Neural cell (in vitro differentiated cells): Measurements from ENCODE around the gene SRSF1. TPM values are rescaled to one million over a fixed set of nuclear protein-coding genes. Genes with fewer than 3 reads are reported as not detected.

Experiments used
- H2AFZ ChIP-seq: fragments of 200-600, 300-800 bp; sonication (generic), shearing (Covaris generic); 2 replicates; pipeline ENCODE4 v1.6.0; 2014; ENCODE audit warnings: low read depth, mild to moderate bottlenecking, antibody characterized with exemption, low read length, moderate library complexity
- H3F3A ChIP-seq: fragments of 200-600 bp; shearing (Covaris generic); 2 replicates; pipeline ENCODE4 v1.6.1; 2016; ENCODE audit warnings: mild to moderate bottlenecking, moderate library complexity, mixed read lengths, antibody characterized with exemption, low read length; ENCODE audit not compliant: insufficient read depth, poor library complexity, severe bottlenecking
- H3K27ac ChIP-seq: fragments of 200-600, 300-800 bp; sonication (generic), shearing (Covaris generic); 2 replicates; pipeline ENCODE4 v1.5.1; 2014; ENCODE audit warnings: mild to moderate bottlenecking, low read length, moderate library complexity
- H3K27me3 ChIP-seq: fragments of 300-800, 200-600 bp; sonication (generic), shearing (Covaris generic); 2 replicates; pipeline ENCODE4 v1.6.0; 2014; ENCODE audit warnings: mild to moderate bottlenecking, low read depth, low read length, moderate library complexity; ENCODE audit not compliant: insufficient read depth
- H3K36me3 ChIP-seq: fragments of 300-800, 200-600 bp; sonication (generic), shearing (Covaris generic); 2 replicates; pipeline ENCODE4 v1.5.1; 2014; ENCODE audit warnings: mild to moderate bottlenecking, antibody characterized with exemption, low read length, moderate library complexity; ENCODE audit not compliant: insufficient read depth
- H3K4me2 ChIP-seq: fragments of 300-800, 200-600 bp; sonication (generic), shearing (Covaris generic); 2 replicates; pipeline ENCODE4 v1.6.0; 2014; ENCODE audit warnings: mild to moderate bottlenecking, low read length
- H3K4me3 ChIP-seq: fragments of 300-800, 200-600 bp; sonication (generic), shearing (Covaris generic); 2 replicates; pipeline ENCODE4 v1.5.1; 2014; ENCODE audit warnings: mild to moderate bottlenecking, low read length, moderate library complexity
- H3K79me2 ChIP-seq: fragments of 200-600 bp; shearing (Covaris generic); replicated peaks from 2 replicates; pipeline ENCODE4 v1.6.0; 2014; ENCODE audit warnings: mild to moderate bottlenecking, low read length, moderate library complexity; ENCODE audit not compliant: insufficient read depth
- H3K9ac ChIP-seq: fragments of 300-800, 200-600 bp; sonication (generic), shearing (Covaris generic); 2 replicates; pipeline ENCODE4 v1.6.1; 2016; ENCODE audit warnings: mild to moderate bottlenecking, low read length, mixed read lengths
- H3K9me2 ChIP-seq: fragments of 200-600 bp; shearing (Covaris generic); 2 replicates; pipeline ENCODE4 v1.6.1; 2016; ENCODE audit warnings: mild to moderate bottlenecking, low read length, mixed read lengths; ENCODE audit not compliant: insufficient read depth
- H3K9me3 ChIP-seq: fragments of 200-600, 300-800 bp; sonication (generic), shearing (Covaris generic); 2 replicates; pipeline ENCODE4 v1.6.1; 2016; ENCODE audit warnings: mild to moderate bottlenecking, mixed run types, low read length, moderate library complexity, mixed read lengths
- H4K20me1 ChIP-seq: fragments of 200-600 bp; shearing (Covaris generic); 2 replicates; pipeline ENCODE4 v1.6.1; 2016; ENCODE audit warnings: mild to moderate bottlenecking, mixed run types; ENCODE audit not compliant: insufficient read depth
- EP300 ChIP-seq: fragments of 450-650 bp; conservative IDR thresholded peaks from 2 replicates; pipeline ENCODE4 v1.6.1; 2014; ENCODE audit warnings: antibody characterized with exemption, mild to moderate bottlenecking, moderate library complexity; ENCODE audit not compliant: poor library complexity, severe bottlenecking
- EZH2 ChIP-seq: fragments of 200-600, 300-800 bp; shearing (Covaris generic), sonication (generic); IDR thresholded peaks from 2 replicates; pipeline ENCODE4 v1.6.1; 2014; ENCODE audit warnings: antibody characterized with exemption, low read length, borderline replicate concordance, mild to moderate bottlenecking; ENCODE audit not compliant: insufficient read depth, poor library complexity, severe bottlenecking
- MXI1 ChIP-seq: fragments of 450-650 bp; conservative IDR thresholded peaks from 2 replicates; pipeline ENCODE4 v1.6.1; 2014; ENCODE audit warnings: antibody characterized with exemption, mild to moderate bottlenecking; ENCODE audit not compliant: poor library complexity, severe bottlenecking
- POLR2AphosphoS5 ChIP-seq: IDR thresholded peaks from 2 replicates; pipeline ENCODE4 v1.6.1; 2012
- RAD21 ChIP-seq: fragments of 450-650 bp; conservative IDR thresholded peaks from 2 replicates; pipeline ENCODE4 v1.6.1; 2014; ENCODE audit warnings: antibody characterized with exemption, mild to moderate bottlenecking, moderate library complexity
- REST ChIP-seq: IDR thresholded peaks from 2 replicates; pipeline ENCODE4 v1.6.1; 2012; ENCODE audit warnings: borderline replicate concordance
- SMC3 ChIP-seq: fragments of 450-650 bp; conservative IDR thresholded peaks from 2 replicates; pipeline ENCODE4 v1.6.1; 2014; ENCODE audit warnings: antibody characterized with exemption, mild to moderate bottlenecking, moderate library complexity; ENCODE audit not compliant: poor library complexity
- TAF1 ChIP-seq: IDR thresholded peaks from 2 replicates; pipeline ENCODE4 v1.6.1; 2012; ENCODE audit warnings: low read depth
- polyA plus RNA-seq: library from polyadenylated mRNA; depleted of rRNA; stranded (reverse); fragments of >200 nt; gene quantifications from 2 replicates; pipeline ENCODE4 v1.2.3, GENCODE V29; 2014
- TF ChIP-seq, protein P1 (sequence below): fragments of 450-650 bp; IDR thresholded peaks from 2 replicates; pipeline ENCODE4 v1.5.1; 2014; ENCODE audit warnings: antibody characterized with exemption, mild to moderate bottlenecking, moderate library complexity; ENCODE audit not compliant: poor library complexity, severe bottlenecking

Gene SRSF1
- polyA plus RNA-seq, 1 donor from 2014 or later = 380 TPM

DNA sequence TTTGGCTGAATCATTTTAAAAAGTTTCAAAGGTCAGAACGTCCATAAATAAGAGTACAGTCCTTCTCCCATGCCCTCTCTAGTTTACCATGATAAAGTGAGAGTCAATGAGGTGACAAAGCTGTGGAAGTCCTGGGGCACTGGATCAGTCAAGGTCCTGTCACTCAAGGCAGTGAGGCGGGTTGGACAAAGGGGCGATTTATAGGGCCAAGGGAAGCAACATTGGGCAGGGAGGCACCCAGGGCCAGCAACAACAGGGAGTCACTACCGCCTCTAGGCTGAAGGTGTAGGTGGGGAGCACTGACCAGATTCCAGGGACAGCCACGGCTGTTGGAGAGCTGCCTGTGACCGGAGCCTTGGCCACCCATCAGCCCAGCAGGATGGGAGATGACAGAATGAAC is 47.6 kb upstream of the SRSF1 start:
- Histone ChIP-seq H3K79me2 (no peaks in the 10 kb centered on the region), H3K9me3 (no peaks in the 10 kb centered on the region), H3K27me3 (no peaks in the 10 kb centered on the region), H4K20me1 (no peaks in the 10 kb centered on the region), H3K36me3 (no peaks in the 10 kb centered on the region), H3K9me2 (no peaks in the 10 kb centered on the region), H3K4me2 (no peak overlapping the region), H2AFZ (no peak overlapping the region), H3K9ac (no peak overlapping the region), H3K27ac (no peak overlapping the region), H3K4me3 (no peak overlapping the region), H3F3A (no peaks in the 10 kb centered on the region)
- TF ChIP-seq SMC3 = no peak
- no peak for TF ChIP-seq EZH2
- TF ChIP-seq, protein P1, sequence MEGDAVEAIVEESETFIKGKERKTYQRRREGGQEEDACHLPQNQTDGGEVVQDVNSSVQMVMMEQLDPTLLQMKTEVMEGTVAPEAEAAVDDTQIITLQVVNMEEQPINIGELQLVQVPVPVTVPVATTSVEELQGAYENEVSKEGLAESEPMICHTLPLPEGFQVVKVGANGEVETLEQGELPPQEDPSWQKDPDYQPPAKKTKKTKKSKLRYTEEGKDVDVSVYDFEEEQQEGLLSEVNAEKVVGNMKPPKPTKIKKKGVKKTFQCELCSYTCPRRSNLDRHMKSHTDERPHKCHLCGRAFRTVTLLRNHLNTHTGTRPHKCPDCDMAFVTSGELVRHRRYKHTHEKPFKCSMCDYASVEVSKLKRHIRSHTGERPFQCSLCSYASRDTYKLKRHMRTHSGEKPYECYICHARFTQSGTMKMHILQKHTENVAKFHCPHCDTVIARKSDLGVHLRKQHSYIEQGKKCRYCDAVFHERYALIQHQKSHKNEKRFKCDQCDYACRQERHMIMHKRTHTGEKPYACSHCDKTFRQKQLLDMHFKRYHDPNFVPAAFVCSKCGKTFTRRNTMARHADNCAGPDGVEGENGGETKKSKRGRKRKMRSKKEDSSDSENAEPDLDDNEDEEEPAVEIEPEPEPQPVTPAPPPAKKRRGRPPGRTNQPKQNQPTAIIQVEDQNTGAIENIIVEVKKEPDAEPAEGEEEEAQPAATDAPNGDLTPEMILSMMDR = no peak
- no peak for TF ChIP-seq MXI1
- no peak for TF ChIP-seq EP300
- no peak for TF ChIP-seq POLR2AphosphoS5
- TF ChIP-seq TAF1 = no peak
- no peak for TF ChIP-seq RAD21

DNA sequence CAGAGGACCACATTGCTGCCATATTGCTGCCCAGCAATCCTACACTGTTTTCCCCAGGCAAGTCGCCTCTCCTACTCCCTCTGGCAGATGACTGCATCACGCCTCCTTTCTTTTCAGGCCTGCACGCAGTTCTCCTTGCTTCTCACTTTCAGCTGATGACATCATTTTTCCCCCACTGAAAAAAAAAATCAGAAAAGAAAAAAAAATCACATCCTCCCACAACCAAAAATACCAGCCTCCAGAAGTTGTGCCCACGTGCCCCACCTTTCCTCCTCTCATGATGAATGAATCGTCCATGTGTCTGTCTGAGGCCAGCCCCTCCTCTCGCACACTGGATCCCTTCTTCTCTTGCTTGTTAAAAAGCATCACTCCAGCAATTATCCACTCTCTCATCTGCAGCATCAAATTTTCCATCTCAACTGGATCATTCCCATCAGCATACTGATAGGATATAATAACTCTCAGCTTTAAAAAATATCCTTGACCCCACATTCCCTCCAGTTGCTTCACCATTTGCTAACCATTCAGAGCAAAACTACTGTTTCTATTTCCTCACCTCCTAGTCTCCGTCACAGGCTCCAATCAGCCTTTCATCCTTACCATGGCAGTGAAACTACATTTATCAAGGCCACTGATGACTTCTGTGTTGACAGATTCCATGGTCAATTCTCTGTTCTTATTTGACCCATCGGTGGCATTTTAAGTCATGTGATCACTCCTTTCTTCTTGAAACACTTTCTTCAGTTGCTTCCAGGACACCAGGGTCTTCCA is 46.1 kb upstream of the SRSF1 start:
- Histone ChIP-seq H2AFZ (no peak overlapping the region), H3K9ac (no peak overlapping the region)

More for the DNA sequence above, 46.1 kb upstream of the SRSF1 start:
- H3K79me2 ChIP-seq = no peaks in the 10 kb centered on the region
- H3K27me3 ChIP-seq = no peaks in the 10 kb centered on the region
- no peaks in the 10 kb centered on the region for H3F3A ChIP-seq
- no peaks in the 10 kb centered on the region for H3K9me3 ChIP-seq
- no peak overlapping the region for H3K4me3 ChIP-seq
- TF ChIP-seq, protein P1 = no peak
- no peak for TF ChIP-seq POLR2AphosphoS5
- no peak for TF ChIP-seq EZH2
- no peak for TF ChIP-seq SMC3
- TF ChIP-seq MXI1 = no peak
- TF ChIP-seq REST = no peak
- TF ChIP-seq TAF1 = no peak
- TF ChIP-seq RAD21 = no peak
- no peak for TF ChIP-seq EP300
- H3K4me2 ChIP-seq = no peak overlapping the region
- no peaks in the 10 kb centered on the region for H3K36me3 ChIP-seq
- H3K27ac ChIP-seq = no peak overlapping the region
- no peaks in the 10 kb centered on the region for H4K20me1 ChIP-seq
- no peaks in the 10 kb centered on the region for H3K9me2 ChIP-seq
